HTERT RPE-1 (cell line): ENCODE results near the gene PPARGC1A.

Experiments used
- in situ Hi-C: fragments of 300-500 bp; cut with MboI; formaldehyde crosslinking; loops from 4 replicates; pipeline ENCODE4 v1.14.3; 2020; ENCODE audit warnings: low sequenced_read_pairs

PPARGC1A gene

DNA sequence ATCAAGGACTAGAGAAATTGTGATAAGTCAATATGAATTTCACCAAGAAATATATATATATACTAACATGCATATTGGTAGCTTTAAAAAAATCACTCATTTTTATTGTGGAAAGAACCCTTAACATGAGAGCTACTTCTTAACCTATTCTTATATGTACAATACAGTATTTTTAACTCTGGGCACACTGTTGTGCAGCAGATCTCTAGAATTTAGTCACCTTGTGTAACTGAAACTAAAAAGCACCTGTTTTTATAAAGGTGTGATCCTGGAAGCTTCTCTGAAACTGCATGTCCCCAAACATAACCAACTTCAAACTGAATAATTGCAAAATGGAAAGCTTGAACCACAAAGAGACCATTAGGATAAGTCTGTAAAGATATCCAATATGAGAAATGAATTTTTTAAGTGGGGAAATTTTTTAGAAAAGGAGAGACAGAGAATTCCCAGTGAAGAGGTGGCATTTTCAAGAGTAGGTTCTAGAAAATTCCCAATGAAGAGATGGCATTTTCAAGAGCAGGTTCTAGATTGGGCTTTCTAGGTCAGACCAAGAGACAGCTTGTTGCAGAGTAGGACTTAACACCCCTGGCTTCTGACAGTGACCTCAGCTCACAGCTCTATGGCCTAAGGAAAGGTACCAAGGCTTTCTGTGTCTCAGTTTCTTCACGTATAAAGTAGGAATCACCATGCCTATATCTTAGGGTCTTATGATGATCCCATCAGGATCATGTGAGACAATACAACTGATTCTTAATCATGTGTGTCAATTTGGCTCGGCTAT is 22.0 kb upstream of the PPARGC1A start:
- in situ Hi-C loops: no loop called here

DNA sequence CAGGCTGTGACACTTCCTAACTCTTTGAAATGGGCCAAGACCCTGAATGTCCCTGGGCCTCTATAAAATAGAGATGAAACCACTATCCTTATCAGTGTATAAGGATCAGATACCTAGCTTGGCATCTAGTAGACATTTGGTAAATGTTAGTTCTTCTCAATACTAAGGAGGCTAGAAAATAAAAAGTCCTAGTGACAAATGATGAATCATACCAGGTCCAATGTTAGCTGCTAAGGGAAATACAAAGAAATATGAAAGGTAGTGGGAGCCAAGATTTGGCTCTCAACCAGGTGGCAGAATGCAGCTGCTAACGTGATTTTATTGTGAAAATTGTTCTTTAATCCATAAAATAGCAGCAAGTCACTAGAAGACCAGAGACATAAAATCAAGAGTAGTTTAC is 19.8 kb upstream of the PPARGC1A start:
- in situ Hi-C loops: no loop called here

DNA sequence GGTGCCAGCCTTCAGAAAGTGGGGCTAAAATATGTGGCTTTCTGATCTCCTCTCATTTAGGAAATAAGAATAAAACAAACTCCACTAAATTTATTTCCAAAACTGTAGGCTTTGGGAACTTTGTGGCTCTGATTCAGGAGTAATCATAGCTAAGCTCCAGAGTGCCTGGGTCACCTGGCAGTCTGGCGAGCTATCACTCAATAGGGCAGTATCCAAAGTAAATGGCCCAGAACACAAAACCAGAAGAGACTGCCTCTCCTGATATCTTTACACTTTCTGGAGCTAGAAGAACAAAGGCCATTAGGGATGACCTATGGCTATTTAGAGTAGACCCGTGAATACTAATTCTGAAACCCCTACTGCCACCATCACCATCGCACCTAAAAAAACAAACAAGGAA is 17.0 kb upstream of the PPARGC1A start:
- in situ Hi-C loops: no loop called here

DNA sequence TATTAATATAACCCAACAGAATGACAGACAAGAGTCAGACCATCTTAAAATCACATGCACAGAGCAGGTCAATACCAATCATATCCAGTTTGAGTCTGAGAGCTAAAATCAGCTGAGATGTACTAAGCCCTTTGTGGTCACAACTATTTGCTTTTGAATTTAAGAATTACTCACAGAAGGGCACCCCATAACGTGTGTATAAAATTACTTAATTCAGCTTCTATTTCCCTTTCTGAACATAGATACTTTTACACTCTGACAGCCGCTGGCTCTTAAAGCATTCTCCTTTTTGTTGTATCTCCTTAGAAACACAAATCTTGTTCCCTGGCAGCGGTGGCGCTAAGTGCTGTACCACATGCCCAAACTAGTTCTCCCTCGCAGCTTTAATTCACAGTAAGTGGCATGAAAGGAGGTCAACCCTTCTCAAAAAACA is 14.8 kb upstream of the PPARGC1A start:
- in situ Hi-C loops: no loop called here

DNA sequence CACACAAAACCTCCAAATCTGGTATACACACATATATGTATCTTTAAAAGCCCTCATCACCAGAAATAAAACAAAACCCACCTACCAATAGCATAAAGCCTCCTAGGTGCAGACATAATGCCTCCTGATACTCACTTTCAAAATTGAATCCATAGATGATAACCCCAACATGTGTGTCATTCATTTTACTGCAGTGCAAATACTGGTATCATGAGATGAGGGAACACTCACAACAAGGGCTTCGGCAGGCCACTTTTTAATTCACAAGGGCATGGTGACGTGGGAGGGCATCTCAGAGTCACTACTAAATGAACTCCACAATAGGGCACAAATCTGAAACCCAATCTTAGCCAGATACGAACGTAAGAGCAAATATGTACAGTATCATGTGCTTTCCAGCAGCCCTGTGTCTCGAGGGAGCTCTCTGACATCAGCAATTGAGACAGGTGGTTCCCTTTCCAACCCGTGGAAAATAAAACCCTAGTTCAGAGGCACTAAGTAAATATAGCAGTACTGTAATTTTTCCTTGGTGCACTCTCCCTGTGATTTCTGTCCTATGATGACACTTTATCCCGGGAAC is 14.1 kb upstream of the PPARGC1A start:
- in situ Hi-C loops: no loop called here

DNA sequence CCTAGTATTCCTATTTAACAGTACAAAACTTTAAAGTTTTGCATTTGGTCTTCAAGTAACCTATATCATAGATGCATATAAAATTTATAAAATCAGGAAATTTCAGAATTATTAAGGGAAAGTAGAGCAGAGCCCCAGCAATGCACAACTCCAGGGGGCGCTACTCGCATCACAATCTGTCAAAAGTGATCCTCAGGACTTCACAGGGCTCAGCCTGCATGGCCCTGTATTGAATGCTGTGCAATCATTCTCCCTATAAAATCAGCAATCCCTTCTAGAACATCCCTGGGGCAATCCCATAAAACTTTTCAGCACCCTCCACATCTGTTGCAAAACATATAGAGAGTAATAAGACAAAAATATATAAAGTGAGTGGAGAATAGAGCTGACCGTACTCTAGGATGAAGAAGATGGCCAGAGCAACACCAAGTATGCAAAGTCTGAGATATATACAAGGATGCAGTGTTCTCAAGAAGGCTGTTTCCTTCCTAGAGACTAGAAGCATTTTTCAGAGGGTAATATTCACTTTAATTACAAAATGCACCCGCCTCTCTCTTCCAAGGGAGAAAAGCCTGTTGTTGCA is 12.5 kb upstream of the PPARGC1A start:
- in situ Hi-C loops: no loop called here

DNA sequence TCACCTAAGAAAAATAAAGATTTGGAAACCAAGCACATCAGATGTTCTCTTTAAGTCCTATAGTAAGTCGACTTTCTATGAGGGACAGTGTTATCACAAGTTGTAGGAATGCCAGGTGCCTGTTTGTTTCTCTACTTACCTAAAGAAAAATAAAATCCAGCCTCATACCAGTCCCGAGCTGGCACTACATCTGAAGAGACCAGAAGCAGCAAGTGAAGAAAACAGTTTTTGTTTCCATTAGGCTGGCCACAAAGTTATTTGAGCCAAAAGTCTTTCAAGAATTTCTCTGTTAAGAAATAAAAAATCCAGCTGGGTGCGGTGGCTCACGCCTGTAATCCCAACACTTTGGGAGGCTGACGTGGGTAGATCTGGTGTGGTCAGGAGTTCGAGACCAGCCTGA is 10.8 kb upstream of the PPARGC1A start:
- in situ Hi-C loops: no loop called here

DNA sequence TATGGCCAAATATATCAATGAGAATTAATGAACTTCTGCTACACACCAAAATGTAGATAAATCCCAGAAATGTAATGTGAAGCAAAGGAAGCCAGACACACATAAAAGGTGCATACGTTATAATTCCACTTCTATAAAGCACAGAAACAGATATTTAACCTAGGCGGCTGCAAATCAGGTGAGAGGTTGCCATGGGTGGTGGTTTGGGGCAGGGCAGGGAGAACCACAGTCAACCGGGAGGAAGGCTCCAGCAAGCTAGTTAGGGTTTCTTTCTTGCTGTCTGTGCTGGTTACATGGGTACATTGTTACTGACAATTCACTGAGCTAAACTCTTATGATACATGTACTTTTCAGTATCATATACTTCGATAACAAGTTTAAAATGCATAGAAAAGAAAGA is 9.7 kb upstream of the PPARGC1A start:
- in situ Hi-C loops: no loop called here

DNA sequence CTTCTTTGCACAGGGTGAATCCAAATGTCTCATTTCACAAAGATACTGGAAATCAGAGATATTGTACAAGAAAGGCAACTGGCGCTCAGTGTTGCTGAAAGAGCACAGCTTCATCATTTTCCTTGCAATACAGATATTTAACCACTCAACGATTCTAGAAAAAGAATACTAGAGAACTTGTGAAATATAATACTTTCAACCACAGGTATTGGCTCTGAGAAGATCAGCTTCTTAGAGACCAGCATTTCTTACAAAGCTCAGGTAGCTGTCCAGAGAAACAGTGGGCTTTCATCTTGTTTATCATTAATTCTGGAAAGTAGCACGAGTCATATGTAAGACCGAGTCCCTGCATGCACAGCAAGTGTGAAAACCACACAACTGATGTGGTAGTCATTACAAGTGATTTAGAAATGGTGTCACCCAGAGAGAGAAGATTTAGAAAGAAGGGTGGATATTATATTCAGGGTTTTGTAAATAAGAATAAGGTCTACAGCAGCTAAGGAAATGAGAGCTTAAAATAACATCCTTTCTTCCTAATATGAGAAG is 7.8 kb upstream of the PPARGC1A start:
- in situ Hi-C loops: no loop called here

DNA sequence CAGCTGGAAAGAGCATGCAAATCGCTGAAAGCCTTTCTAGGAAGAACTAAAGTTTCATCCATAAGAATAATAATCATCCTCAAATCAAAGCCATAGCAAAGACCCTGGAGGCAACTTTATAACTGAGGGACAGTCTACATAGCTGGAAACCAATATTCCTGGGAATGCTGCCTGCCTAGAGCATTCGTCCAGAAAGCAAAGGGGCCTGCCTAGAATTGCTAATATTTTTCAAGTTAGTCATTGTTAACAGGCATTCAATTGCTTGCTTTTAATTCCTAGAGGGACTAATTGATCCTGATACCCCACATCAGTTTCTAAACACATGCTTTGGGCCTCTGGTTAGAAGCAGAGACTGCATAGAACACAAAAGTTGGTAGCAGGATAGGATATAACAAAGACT is 4.2 kb upstream of the PPARGC1A start:
- in situ Hi-C loops: no loop called here

DNA sequence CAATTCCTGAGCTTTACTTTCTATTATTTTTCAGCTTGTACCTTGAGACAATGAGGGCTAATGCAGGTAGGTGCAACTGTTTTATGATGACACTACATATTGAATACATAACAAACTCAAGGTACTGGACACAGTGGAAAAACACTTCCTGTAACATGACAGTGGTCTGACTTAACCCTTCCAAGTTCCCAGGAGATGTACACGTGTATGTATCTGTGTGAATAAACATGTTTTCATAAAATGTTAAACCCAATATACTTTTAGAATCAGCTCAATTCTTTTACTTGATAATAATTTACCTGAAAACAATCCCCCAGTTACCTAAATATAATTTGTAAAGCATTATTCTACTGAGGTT is 1.2 kb upstream of the PPARGC1A start:
- in situ Hi-C loops: no loop called here

DNA sequence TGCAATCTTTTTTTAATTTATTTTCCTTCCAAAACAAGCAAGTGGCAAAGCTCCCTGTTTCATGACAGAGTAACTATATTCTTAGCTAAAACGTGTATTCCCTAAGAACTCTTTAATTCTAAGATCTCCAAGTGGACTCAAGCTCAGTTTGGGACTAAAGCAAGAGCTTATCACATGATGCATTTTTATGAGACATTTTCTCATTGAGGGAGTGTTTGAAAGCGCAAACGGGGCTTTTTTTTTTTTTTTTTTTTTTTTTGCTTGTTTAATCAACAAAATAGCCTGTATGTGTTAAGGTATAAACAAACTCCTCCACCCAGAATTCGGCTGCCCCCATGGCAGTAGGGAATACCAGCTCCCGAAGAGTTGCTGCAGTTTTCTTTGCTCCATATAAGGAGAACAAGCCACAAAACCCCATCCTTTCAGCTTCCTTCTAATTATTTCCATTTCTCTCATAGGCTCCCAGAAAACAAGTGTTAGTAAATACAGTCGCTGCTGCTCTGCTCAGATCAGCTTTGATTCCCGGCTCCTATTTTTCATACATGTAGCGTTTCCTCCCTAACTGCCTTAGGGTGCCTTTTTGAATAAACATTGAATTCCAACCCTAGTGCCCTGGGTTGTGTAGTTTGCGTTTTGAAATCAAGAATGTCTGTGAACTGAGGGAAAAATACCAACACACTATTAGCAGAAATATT is 669 bp upstream of the PPARGC1A start:
- in situ Hi-C loops: no loop called here

DNA sequence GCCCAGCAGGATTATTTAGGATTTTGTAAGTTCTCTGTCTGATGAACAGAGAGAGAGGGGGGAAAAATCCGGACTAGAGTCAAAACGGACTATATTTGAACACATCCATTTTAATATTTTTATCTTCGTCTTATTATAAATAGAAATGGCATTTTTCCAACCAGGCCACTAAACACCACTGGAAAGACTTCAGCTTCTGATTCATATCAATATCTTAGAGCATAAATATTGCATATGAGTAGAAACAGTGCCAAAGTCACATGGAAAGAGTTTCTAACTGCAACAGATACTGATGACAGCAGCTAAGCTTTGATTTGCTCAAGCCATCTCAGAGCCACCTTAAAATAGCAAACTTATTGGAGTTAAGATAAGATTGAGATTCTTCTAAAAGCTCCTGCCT is 456 bp downstream of the PPARGC1A start:
- in situ Hi-C loops: no loop called here

DNA sequence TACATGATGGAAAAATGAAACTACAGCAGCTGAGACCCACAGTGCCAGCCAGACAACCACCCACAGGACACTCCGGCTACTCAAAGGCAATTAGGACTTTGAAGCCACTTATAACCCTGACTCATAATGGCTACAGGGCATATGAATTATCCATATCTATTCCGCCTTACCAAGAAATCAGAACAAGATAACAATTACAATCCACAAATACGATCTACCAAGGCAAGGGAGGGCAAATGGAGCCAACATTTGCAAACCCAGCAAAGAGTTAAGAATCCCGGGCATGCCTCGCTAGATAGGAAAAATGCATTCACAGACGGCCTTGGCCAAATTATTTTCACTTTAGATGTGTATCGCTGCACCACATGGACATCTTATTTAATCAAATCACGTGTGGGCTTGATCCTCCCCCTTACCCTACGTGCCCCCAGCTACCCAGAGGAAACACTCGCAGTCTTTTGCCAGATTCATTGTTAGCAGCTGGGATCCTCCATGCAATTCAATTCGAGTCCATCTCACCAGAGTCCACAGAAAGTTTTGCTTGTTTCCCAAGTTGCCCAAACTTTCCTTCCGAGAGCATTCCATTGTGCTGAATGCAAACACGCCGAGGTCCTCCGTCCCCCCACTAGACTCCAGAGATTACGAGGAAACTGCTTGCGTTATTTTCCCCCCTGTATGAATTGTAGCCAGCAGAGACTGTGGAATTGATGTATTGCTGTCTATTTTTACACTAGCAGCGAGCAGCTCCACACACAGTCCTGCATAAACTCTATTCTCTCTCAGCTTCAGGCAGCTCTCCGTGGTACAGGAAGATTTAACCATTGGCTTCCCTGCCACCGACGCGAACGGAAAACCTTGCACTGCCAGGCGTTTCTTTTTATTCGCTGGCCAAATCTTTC is 1.2 kb downstream of the PPARGC1A start:
- in situ Hi-C loops: no loop called here

DNA sequence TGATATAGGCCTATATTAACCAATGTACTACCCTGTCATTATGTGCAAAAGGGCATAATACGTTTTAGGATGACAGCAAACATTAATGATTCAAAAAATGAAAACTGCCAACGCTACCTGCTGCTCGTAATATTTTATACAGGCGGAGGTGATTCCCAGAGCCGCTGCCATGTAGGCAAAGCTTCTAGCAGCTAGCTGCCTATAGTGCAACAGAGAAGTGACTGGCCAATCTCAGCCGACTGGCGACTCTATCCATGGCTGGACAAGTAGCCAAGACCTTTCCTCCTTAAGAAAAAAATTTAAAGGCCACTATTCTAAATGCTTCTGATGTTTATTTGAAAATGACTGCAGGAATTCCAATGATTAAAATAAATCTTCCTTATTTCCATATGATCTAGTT is 1.9 kb downstream of the PPARGC1A start:
- in situ Hi-C loops: no loop called here

DNA sequence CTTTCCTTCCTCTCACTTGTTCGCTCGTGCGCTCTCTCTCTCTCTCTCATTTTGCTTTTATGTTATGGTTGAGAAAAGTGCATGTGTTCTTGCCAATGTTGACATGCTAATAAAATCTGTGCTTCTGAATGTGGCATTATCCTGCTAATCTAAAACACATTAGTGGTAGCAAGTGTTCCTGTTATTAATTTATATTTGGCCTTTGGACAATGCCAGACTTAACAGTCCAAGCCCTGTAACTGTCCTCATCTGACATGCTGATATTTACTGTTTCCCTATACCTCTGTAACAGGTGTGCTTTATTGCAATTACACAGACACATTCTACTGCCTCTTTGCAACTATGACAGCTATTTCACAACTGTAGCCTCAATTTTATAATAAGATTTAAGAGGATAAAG is 2.7 kb downstream of the PPARGC1A start:
- in situ Hi-C loops: no loop called here

DNA sequence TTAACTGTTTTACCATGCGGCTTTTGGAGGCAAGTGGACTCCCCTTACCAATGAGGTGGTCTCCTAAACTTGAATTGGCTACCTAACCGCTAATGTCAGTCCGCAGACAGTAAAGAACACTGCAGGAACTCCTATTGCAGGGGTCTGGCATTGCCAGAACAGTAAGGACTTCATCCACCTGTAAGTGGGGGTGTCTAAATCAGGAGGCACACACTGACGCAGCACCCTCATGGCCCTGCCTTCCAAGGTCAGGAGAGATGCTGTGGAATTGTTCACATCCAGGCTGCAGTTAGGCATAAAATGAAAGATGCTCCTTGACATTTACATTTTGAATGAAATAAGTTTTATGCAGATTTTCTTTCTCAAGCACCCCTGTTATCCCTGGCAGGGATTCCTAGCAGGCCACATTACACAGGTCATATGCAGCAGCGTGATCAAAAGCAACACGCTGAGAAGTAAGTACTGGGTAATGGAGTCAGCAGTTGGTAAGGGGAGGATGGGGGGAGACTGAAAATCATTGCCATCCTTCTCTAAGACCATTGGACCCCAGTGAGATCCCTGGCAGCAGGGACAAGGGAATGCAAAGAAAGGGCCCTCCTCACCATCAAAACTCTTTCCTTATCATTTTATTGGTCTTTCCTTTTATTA is 3.8 kb downstream of the PPARGC1A start:
- in situ Hi-C loops: no loop called here

DNA sequence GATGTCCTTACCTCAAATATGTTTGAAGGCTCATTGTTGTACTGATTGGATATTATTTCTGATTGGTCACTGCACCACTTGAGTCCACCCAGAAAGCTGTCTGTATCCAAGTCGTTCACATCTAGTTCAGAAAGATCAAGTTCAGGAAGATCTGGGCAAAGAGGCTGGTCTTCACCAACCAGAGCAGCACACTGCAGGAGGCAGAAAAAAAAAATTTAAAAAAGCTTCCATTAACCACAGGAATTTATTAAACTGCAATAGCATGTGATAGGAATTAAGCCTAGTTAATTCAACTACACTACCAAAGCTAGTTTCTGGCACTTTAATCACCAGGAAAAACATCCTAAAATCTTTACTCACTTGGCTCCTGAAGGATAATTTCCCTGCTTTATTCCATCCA is 5.1 kb downstream of the PPARGC1A start:
- in situ Hi-C loops: no loop called here

DNA sequence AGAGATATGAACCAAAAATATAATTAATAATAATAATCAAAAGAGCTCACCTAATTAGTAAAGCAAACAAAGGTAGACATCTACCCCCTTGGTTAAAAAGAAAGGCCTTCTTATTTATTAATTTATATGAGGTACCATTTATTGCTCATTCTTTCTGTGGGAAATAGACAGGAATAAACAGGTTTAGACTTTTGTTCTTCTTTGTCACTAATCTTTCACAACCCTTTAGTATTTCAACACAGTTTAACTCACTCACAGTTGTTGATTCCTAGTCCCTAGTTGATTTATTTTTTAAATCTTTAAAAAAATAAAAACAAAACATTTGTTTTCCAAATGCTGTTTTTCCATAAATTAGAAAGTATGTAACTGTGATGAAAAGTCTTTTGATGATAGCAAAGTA is 5.6 kb downstream of the PPARGC1A start:
- in situ Hi-C loops: no loop called here

DNA sequence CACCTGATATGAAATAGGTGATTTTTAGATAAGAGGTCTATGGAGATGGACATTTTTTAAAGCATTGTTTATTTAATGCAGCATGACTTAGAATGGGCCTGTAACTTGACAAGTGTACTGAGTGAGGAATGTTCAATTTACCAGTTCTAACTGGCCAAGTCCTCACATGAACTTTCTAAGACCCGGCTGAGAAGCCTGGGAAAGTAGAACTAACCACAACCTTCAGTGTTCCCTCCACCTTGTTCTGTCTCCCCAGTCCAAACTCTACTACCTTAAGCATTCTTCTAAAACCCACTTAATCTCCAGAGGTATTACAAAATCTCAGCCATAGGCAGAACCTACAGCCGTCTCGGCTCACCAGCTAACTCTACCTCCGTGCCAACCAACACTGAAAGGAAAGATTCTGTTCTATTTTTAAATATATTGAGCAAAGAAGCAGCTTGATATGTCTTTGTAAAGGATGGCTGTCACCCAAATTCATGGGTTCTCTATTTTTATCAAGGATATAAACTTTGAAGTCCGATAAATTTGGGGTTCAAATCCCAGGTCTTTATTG is 6.8 kb downstream of the PPARGC1A start:
- in situ Hi-C loops: no loop called here
